Uterus (tissue), 4 donors: ENCODE results near the gene FGF3. TPM values are rescaled to one million over a fixed set of nuclear protein-coding genes. Genes with fewer than 3 reads are reported as not detected.

Experiments
- DNase-seq, 2 donors: peaks; one replicate each; pipeline ENCODE4 v3.0.0-alpha.2; 2019 to 2020
- H3K27ac ChIP-seq, 2 donors: fragments of 200-600 bp; sonication (generic); 1 replicate in 1 of 2; 2 replicates in 1 of 2; pipeline ENCODE4 v1.5.1; 2016 to 2018
- H3K27me3 ChIP-seq, 2 donors: fragments of 200-600 bp; sonication (generic); one replicate each; pipeline ENCODE4 v1.5.1; 2018 to 2019; ENCODE audit warnings: control low read depth in 1 of 2
- H3K36me3 ChIP-seq, 2 donors: fragments of 200-600 bp; sonication (generic); one replicate each; pipeline ENCODE4 v1.5.1; 2019; ENCODE audit warnings: control low read depth in 1 of 2
- H3K4me1 ChIP-seq, 2 donors: fragments of 200-600 bp; sonication (generic); one replicate each; pipeline ENCODE4 v1.5.1; 2018 to 2019; ENCODE audit warnings: control low read depth in 1 of 2
- H3K4me3 ChIP-seq, 2 donors: fragments of 200-600 bp; sonication (generic); 1 replicate in 1 of 2; 2 replicates in 1 of 2; pipeline ENCODE4 v1.5.1; 2018 to 2019; ENCODE audit warnings: mild to moderate bottlenecking in 1 of 2
- H3K9me3 ChIP-seq, 2 donors: fragments of 200-600 bp; sonication (generic); one replicate each; pipeline ENCODE4 v1.5.1; 2019; ENCODE audit warnings: control low read depth in 1 of 2
- POLR2A ChIP-seq, 2 donors: fragments of 450-650 bp; IDR thresholded peaks; one replicate each; pipeline ENCODE4 v1.6.1; 2016; ENCODE audit warnings: antibody characterized with exemption in 2 of 2, mild to moderate bottlenecking in 1 of 2, moderate library complexity in 1 of 2
- intact Hi-C: fragments of 100-400 bp; cut with DNase I; formaldehyde crosslinking; loops from one replicate; pipeline ENCODE4 v1.15.1; 2023; ENCODE audit warnings: low total_unique reads
- total RNA-seq, 4 donors: library from RNA; depleted of rRNA in 3 of 4; stranded (reverse); fragments of >200 nt in 3 of 4; gene quantifications; one replicate each; pipeline versions ENCODE4 v1.1.0 to v1.2.4, GENCODE V29; 2014 to 2023
- TF ChIP-seq, protein P1 (sequence below), 4 experiments: fragments of 200-600 bp in 2 of 4; fragments of 450-650 bp in 2 of 4; sonication (generic) in 2 of 4; IDR thresholded peaks; one replicate each; pipeline ENCODE4 v1.5.1; 2016 to 2019; ENCODE audit warnings: antibody characterized with exemption in 4 of 4, mild to moderate bottlenecking in 2 of 4, moderate library complexity in 1 of 4
- donor health status: DM: yes; HTN: yes; CAD: no.

Gene FGF3
- total RNA-seq, 4 donors from 2014 or later = not detected

DNA sequence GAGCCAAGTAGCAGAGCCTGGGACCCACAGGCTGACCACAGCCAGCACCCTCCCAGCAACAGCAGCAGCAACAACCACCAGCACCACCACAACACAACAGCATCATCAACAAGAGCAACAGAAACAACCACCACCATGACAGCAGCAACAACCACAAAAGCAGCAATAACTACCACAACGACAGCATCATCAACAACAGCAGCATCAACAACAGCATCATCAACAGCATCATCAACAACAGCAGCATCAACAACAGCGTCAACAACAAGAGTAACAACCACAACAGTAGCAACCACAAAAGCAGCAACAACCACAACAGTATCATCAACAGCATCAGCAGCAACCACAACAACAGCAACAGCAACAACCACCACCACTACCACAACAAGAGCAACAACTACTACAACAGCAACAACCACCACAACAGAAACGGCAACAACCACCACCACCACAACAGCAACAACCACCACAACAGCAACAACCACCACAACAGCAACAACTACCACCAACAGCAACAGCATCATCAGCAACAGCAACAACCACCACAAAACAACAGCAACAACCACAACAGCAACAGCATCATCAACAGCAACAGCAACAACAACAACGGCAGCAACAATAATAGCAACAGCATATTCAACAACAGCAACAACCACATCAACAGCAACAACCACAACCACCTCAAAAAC, 22.1 kb upstream of the FGF3 start:
- no peak for DNase-seq
- Histone ChIP-seq H3K4me3 (no peak overlapping the region), H3K27ac (no peak overlapping the region), H3K27me3 (no peaks in the 10 kb centered on the region), H3K9me3 (no peaks in the 10 kb centered on the region), H3K36me3 (no peaks in the 10 kb centered on the region), H3K4me1 (no peaks in the 10 kb centered on the region)
- intact Hi-C loops = no loop called here
- TF ChIP-seq, protein P1, sequence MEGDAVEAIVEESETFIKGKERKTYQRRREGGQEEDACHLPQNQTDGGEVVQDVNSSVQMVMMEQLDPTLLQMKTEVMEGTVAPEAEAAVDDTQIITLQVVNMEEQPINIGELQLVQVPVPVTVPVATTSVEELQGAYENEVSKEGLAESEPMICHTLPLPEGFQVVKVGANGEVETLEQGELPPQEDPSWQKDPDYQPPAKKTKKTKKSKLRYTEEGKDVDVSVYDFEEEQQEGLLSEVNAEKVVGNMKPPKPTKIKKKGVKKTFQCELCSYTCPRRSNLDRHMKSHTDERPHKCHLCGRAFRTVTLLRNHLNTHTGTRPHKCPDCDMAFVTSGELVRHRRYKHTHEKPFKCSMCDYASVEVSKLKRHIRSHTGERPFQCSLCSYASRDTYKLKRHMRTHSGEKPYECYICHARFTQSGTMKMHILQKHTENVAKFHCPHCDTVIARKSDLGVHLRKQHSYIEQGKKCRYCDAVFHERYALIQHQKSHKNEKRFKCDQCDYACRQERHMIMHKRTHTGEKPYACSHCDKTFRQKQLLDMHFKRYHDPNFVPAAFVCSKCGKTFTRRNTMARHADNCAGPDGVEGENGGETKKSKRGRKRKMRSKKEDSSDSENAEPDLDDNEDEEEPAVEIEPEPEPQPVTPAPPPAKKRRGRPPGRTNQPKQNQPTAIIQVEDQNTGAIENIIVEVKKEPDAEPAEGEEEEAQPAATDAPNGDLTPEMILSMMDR (IDR thresholded peaks at IDR 0.05) = no peak
- no peak for TF ChIP-seq POLR2A (IDR thresholded peaks at IDR 0.05)

DNA sequence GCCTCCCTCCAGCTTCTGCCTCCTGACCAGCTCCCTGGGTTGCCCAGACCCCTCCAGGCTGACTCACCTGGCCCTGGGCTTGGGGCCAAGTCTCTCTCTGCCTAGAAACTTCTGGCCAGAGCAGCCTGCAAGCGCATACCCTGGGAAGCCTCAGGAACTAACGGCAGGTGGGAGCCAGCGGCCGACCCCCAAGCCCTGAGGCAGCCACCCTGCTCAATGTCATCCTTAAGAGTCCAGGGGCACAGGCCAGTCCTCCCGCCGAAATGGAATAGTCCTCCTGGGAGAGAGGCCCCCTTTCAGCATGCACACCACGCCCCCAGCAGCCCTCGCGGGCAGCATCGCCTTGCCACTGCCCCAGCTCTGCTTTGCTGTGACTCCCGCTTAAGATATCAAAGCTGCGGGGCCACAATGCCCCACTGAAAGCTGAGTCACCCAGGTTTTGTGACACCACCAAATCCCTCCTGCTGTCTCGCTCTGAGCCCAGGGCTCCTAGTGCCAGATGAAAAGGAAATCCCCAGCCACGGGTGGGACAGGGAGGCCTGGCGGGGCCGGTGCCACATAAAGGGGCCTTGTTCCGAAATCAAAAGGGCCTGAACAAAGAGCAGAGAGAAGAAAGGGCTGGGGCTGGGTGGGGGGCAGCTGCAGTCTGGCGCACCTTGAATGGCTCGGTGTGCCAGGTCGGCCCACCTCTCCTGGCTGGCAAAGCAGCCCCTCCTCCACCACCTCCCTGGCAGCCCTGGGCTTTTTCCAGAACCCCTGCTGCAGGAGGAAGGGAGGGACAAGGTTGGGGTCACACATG, 21.4 kb upstream of the FGF3 start:
- no peaks in the 10 kb centered on the region for H3K27me3 ChIP-seq
- no peak overlapping the region for H3K4me3 ChIP-seq
- H3K36me3 ChIP-seq = no peaks in the 10 kb centered on the region
- no peak for DNase-seq
- H3K9me3 ChIP-seq = no peaks in the 10 kb centered on the region
- intact Hi-C loops = no loop called here
- H3K4me1 ChIP-seq = no peaks in the 10 kb centered on the region
- no peak overlapping the region for H3K27ac ChIP-seq
- no peak for TF ChIP-seq POLR2A (IDR thresholded peaks at IDR 0.05)
- TF ChIP-seq, protein P1 (IDR thresholded peaks at IDR 0.05) = no peak

DNA sequence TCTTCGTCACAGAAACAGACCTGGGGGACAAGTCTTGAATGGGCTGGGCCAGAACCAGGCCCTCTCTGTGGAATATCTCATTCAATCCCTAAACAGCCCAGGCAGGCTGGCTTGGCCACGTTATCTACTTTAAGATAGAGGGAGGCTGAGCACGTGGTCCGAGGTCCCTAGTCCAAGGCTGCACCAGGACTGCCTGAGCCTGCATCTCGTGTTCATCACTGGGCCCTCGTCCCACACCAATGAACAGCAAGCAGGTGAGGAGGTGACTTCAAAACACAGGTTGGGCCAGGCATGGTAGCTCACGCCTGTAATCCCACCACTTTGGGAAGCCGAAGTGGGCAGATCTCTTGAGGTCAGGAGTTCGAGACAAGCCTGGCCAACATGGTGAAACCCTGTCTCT, 20.3 kb upstream of the FGF3 start:
- intact Hi-C loops = no loop called here
- DNase-seq = no peak

DNA sequence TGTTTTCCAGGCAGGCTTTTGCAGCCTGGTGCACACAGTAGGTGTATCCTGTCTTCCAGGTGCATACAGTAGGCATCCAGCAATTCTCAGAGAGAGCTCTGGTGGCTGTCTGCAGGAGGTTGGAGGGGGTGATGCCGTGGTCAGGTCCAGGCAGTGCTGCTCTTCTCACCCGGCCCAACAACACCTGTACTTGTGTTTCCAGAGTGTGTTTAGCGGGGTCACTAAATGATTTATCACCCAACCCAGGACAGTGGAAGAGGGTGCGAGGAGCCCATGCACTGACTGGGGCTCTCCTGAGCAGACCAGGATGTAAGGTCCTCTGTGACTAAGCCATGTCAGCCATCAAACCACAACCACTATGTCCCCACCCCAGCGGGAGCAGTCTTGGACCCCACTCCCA, 18.6 kb upstream of the FGF3 start:
- no peak overlapping the region for H3K4me3 ChIP-seq
- H3K27ac ChIP-seq = no peak overlapping the region
- no peak for DNase-seq
- H3K4me1 ChIP-seq = no peaks in the 10 kb centered on the region
- H3K9me3 ChIP-seq = no peaks in the 10 kb centered on the region
- H3K27me3 ChIP-seq = no peaks in the 10 kb centered on the region
- TF ChIP-seq, protein P1 (IDR thresholded peaks at IDR 0.05) = no peak
- no peak for TF ChIP-seq POLR2A (IDR thresholded peaks at IDR 0.05)
- no peaks in the 10 kb centered on the region for H3K36me3 ChIP-seq
- intact Hi-C loops = no loop called here

More for the DNA sequence above, 20.3 kb upstream of the FGF3 start:
- H3K27me3 ChIP-seq = no peaks in the 10 kb centered on the region
- no peaks in the 10 kb centered on the region for H3K36me3 ChIP-seq
- H3K27ac ChIP-seq = no peak overlapping the region
- H3K4me1 ChIP-seq = no peaks in the 10 kb centered on the region
- TF ChIP-seq, protein P1 (IDR thresholded peaks at IDR 0.05) = no peak
- TF ChIP-seq POLR2A (IDR thresholded peaks at IDR 0.05) = no peak
- no peaks in the 10 kb centered on the region for H3K9me3 ChIP-seq
- H3K4me3 ChIP-seq = no peak overlapping the region

DNA sequence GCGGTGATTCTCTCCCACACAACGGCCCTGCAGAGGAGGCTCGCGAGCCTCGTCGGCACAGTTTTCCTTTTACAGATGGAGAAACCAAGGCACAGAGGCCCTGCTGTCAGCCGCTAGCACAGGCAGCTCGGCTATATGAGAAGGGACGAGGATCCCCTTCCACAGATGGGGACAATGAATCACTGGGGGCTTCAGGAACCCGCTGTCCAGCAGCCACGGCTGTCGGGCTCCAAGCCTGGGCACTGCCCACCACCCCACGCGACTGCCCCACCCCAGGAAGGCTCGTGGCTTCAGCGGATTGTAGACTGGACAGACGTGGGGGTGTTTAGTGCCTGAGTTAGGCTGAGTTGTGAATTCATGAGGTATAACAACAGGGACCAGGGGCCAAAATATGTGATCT, 17.2 kb upstream of the FGF3 start:
- no peak for DNase-seq
- H3K27ac ChIP-seq = no peak overlapping the region
- H3K4me3 ChIP-seq = no peak overlapping the region
- no peaks in the 10 kb centered on the region for H3K9me3 ChIP-seq
- H3K4me1 ChIP-seq = no peaks in the 10 kb centered on the region
- intact Hi-C loops = no loop called here
- no peaks in the 10 kb centered on the region for H3K27me3 ChIP-seq
- TF ChIP-seq POLR2A (IDR thresholded peaks at IDR 0.05) = no peak
- TF ChIP-seq, protein P1 (IDR thresholded peaks at IDR 0.05) = no peak
- no peaks in the 10 kb centered on the region for H3K36me3 ChIP-seq
